Endometrial microvascular endothelial cells (primary cell): ENCODE measurements around the gene FN3KRP. TPM values are rescaled to one million over a fixed set of nuclear protein-coding genes. Genes with fewer than 3 reads are reported as not detected.
"Not testable (repeated sequence)": the region's sequence is repeated elsewhere in the genome, so short reads cannot be mapped to it uniquely, and the experiment has no call there.

ENCODE experiments used
- in situ Hi-C: cut with HindIII; loops from 2 replicates; pipeline ENCODE4 v1.10.0; 2017; ENCODE audit warnings: low sequenced_read_pairs, low pct_unique_long_range_greater_than_20kb; ENCODE audit errors: inconsistent ontology term
- total RNA-seq: library from RNA; depleted of rRNA; stranded (reverse); fragments of >200 nt; gene quantifications from one replicate; pipeline ENCODE4 v1.2.3, GENCODE V29; 2015; ENCODE audit errors: inconsistent ontology term

Gene FN3KRP
- total RNA-seq, 1 donor from 2014 or later = 24.3 TPM

- in situ Hi-C loops = no loop called here
These were observed 18.7 kb downstream of the FN3KRP start, which contains the start of gene FN3K for GRCh38 chr17:82734987-82735866. TSS of gene FN3K (plus strand) at chr17:82735615. CDS start at chr17:82735637, 22 bp downstream.

DNA sequence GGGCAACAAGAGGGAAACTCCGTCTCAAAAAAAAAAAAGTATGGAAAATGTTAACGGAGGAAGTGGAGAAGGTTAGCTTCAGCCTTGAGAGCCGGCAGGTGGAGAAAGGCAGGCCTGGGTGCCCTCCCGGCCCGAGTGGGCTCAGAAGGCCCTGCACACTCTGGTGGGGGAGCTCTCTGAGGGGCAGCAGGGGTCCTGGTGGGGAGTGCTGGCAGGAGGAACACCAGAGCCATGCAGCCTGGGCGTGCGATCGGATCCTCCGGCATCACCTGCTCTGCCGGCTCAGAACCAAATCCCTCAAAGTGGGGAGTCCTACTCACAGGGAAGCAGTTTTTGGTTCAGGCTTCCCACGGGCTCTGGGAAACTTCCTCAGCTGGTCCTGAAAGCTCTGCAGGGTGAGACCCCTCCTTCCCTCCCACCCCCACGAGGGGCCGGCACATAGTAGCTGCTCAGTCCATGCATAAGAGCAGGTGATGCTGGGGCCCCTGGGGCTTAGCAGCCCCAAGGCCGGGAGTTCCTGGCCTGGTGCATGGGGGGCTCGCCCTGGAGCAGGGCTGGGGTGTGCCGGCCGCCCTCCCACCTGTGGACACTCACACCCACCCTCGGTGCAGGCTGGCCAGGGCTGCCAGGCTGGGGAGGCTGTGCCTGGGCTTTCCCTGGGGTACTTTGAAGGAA lies 20.1 kb downstream of the FN3KRP start:
- in situ Hi-C loops = no loop called here

GRCh38 chr17:82737967-82738877 lies 21.7 kb downstream of the FN3KRP start:
- in situ Hi-C loops = no loop called here

GRCh38 chr17:82740906-82741759 lies 24.6 kb downstream of the FN3KRP start:
- in situ Hi-C loops = no loop called here

- in situ Hi-C loops = no loop called here
These were observed 27.1 kb downstream of the FN3KRP start for GRCh38 chr17:82743344-82744219.

- in situ Hi-C loops = not testable (repeated sequence)
These were observed 28.2 kb downstream of the FN3KRP start for GRCh38 chr17:82744736-82745135.

GRCh38 chr17:82745524-82745923 lies 29.0 kb downstream of the FN3KRP start:
- in situ Hi-C loops = no loop called here

GRCh38 chr17:82748756-82749155 lies 32.2 kb downstream of the FN3KRP start:
- in situ Hi-C loops = no loop called here

DNA sequence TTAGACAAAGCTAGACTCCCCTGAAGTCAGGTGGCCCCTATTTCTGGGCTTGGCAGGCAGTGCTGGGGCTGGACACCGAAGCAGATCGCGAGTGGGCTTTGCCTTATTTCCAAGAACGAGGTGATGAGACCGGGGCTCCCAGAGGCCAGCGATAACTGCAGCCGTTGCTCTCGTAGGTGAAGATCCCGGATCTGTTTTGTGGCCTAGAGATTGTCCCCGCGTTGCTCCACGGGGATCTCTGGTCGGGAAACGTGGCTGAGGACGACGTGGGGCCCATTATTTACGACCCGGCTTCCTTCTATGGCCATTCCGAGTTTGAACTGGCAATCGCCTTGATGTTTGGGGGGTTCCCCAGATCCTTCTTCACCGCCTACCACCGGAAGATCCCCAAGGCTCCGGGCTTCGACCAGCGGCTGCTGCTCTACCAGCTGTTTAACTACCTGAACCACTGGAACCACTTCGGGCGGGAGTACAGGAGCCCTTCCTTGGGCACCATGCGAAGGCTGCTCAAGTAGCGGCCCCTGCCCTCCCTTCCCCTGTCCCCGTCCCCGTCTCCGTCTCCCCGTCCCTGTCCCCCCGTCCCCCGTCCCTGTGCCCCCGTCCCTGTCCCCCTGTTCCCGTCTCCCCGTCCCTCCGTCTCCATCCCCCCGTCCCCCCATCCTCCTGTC lies 33.9 kb downstream of the FN3KRP start:
- in situ Hi-C loops = no loop called here

DNA sequence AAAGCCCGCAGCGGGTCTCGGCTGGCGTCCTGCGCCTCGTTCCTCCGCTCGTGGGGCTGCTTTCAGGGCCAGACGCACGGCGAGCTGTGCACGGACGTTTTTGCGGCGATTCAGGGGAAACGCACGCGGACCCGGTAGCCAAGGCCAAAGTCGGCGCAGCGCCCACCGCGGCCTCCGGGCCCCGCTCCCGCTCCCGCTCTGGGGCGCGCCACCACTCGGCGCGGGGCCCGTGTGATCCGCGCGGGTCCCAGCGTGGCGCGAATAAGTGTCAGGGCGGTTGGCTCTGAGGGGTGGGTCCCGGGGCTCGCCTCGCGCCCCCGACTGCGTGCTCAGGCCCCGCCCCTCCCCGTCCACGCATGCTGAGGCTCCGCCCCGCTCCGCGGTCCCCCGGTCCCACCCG lies 34.7 kb downstream of the FN3KRP start:
- in situ Hi-C loops = no loop called here

GRCh38 chr17:82751571-82752370 lies 35.3 kb downstream of the FN3KRP start, which contains the start of gene TBCD:
TSS of gene TBCD (plus strand) at chr17:82752065. CDS start at chr17:82752194, 129 bp downstream.
- in situ Hi-C loops = no loop called here

DNA sequence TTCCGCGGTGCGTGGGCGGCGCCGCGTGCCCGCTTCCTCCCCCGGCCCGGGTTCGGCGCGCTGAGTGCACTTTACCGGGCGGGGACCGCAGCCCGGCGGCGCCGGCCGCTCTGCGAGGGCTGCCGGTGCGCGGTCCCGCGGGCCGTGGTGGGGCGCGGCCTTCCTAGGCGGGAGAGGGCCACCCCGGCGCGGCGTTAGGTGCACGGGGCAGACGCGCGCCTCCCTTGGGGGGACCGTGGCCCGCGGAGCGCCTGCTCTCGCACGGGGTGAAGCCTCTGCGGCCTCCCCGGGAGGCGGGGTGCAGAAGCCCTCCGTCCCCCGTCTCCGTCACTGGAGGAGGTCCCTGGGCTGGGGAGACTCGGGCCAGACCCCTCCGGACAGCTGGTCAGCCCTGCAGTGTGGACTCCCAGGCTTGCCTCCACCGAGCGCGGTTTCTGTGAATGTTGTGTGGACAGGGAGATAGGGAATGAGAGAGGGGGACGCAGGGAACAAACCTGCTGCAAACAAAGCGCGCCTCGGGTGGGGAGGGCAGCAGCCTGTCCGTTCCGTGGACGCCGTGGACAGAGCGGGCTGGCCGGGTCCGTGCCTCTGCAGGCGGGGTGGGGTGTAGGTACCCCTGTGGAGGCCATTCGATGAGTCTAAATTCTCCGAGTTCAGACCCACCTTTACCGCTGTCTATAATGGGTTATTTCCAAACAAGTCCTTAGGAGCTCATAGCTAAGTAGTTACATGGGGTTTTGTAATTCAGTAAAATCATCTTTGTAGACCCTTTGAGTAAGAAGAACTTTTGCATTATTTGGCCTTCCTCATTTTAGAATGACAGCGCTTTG lies 36.1 kb downstream of the FN3KRP start:
- in situ Hi-C loops = no loop called here

GRCh38 chr17:82753201-82753464 lies 36.6 kb downstream of the FN3KRP start:
- in situ Hi-C loops = no loop called here

- in situ Hi-C loops = no loop called here
These were observed 38.0 kb downstream of the FN3KRP start for GRCh38 chr17:82754297-82755208.

GRCh38 chr17:82756166-82756565 lies 39.7 kb downstream of the FN3KRP start:
- in situ Hi-C loops = no loop called here
